Keratinocyte (primary cell): ENCODE measurements around the gene ACRBP. TPM values are rescaled to one million over a fixed set of nuclear protein-coding genes. Genes with fewer than 3 reads are reported as not detected.

Source experiments
- DNase-seq: peaks from one replicate; pipeline ENCODE4 v3.0.0-alpha.2; 2011; ENCODE audit warnings: low read depth, missing footprints, low spot score
- FAIRE-seq: peaks from 2 replicates; lab custom pipeline; 2011; peaks lifted over from hg19 to GRCh38; lab: Jason Lieb, UNC
- H2AFZ ChIP-seq: 2 replicates; pipeline ENCODE4 v1.6.0; 2012; ENCODE audit warnings: low read length, control low read depth, inconsistent platforms; ENCODE audit not compliant: control insufficient read depth
- H3K27ac ChIP-seq: 2 replicates; pipeline ENCODE4 v1.5.1; 2011; ENCODE audit warnings: low read length; ENCODE audit not compliant: control insufficient read depth, insufficient read depth
- H3K27me3 ChIP-seq: 3 replicates; pipeline ENCODE4 v1.6.0; 2011; ENCODE audit warnings: low read length; ENCODE audit not compliant: control insufficient read depth, insufficient read depth; ENCODE audit errors: extremely low read depth
- H3K36me3 ChIP-seq, 2 experiments: 2 replicates in 1 of 2; 3 replicates in 1 of 2; pipeline ENCODE4 v1.5.1; 2011; ENCODE audit warnings: low read length in 2 of 2, mild to moderate bottlenecking in 1 of 2; ENCODE audit not compliant: control insufficient read depth in 2 of 2, insufficient read depth in 2 of 2; ENCODE audit errors: extremely low read depth in 1 of 2
- H3K4me1 ChIP-seq: 3 replicates; pipeline ENCODE4 v1.5.1; 2011; ENCODE audit warnings: low read length; ENCODE audit not compliant: control insufficient read depth, insufficient read depth; ENCODE audit errors: extremely low read depth
- H3K4me2 ChIP-seq: 3 replicates; pipeline ENCODE4 v1.6.0; 2011; ENCODE audit warnings: low read depth, low read length; ENCODE audit not compliant: control insufficient read depth, insufficient read depth; ENCODE audit errors: extremely low read depth
- H3K4me3 ChIP-seq, 3 experiments: fragments of 200-600 bp in 1 of 3; sonication (generic) in 1 of 3; 2 replicates in 2 of 3; 3 replicates in 1 of 3; pipeline ENCODE4 v1.5.1; 2011 to 2016; ENCODE audit warnings: low read length in 3 of 3, mild to moderate bottlenecking in 3 of 3, control low read depth in 2 of 3, inconsistent platforms in 1 of 3, low read depth in 1 of 3, mixed read lengths in 1 of 3, mixed run types in 1 of 3, moderate library complexity in 1 of 3; ENCODE audit not compliant: control insufficient read depth in 2 of 3, insufficient read depth in 2 of 3; ENCODE audit errors: extremely low read depth in 1 of 3
- H3K79me2 ChIP-seq: 2 replicates; pipeline ENCODE4 v1.6.0; 2012; ENCODE audit warnings: low read length; ENCODE audit not compliant: control insufficient read depth, insufficient read depth
- H3K9ac ChIP-seq: 3 replicates; pipeline ENCODE4 v1.6.0; 2011; ENCODE audit warnings: low read length; ENCODE audit not compliant: control insufficient read depth, insufficient read depth; ENCODE audit errors: extremely low read depth
- H3K9me1 ChIP-seq: 3 replicates; pipeline ENCODE4 v1.6.0; 2011; ENCODE audit warnings: low read length; ENCODE audit not compliant: control insufficient read depth, insufficient read depth; ENCODE audit errors: extremely low read depth
- H3K9me3 ChIP-seq: 2 replicates; pipeline ENCODE4 v1.5.1; 2012; ENCODE audit warnings: low read depth, low read length; ENCODE audit not compliant: control insufficient read depth
- H4K20me1 ChIP-seq: 3 replicates; pipeline ENCODE4 v1.6.0; 2011; ENCODE audit warnings: low read length; ENCODE audit not compliant: control insufficient read depth, insufficient read depth; ENCODE audit errors: extremely low read depth
- CTCF ChIP-seq, 3 experiments: IDR thresholded peaks in 1 of 3; conservative IDR thresholded peaks in 1 of 3; optimal IDR thresholded peaks in 1 of 3; 2 replicates in 2 of 3; 3 replicates in 1 of 3; pipeline versions ENCODE3 to v1.5.1; 2011; ENCODE audit warnings: low read length in 3 of 3, mild to moderate bottlenecking in 3 of 3, moderate library complexity in 2 of 3, control low read depth in 1 of 3, inconsistent platforms in 1 of 3; ENCODE audit not compliant: insufficient read depth in 2 of 3; ENCODE audit errors: extremely low read depth in 1 of 3
- EZH2 ChIP-seq: IDR thresholded peaks from one replicate; pipeline ENCODE4 v1.6.1; 2012; ENCODE audit warnings: inconsistent platforms, mild to moderate bottlenecking, low read length, moderate library complexity
- dilution Hi-C: fragments of 300-500 bp; cut with MboI; formaldehyde crosslinking; loops from one replicate; pipeline ENCODE4 v1.7.0; 2020; ENCODE audit warnings: low sequenced_read_pairs; ENCODE audit not compliant: extremely low pct_ligation_motif_present
- polyA plus RNA-seq, 5 experiments: library from polyadenylated mRNA; depleted of rRNA in 3 of 5; stranded (reverse) in 3 of 5; stranded (forward) in 1 of 5; unstranded in 1 of 5; fragments of >200 nt; gene quantifications; 1 replicate in 1 of 5; 2 replicates in 3 of 5; 3 replicates in 1 of 5; pipeline versions ENCODE4 v1.2.1 to v1.2.3, GENCODE V29; 2011 to 2012; ENCODE audit warnings: missing spikeins in 2 of 5, low read depth in 1 of 5, low replicate concordance in 1 of 5

Gene ACRBP
- polyA plus RNA-seq, 1 donor (not counting 4 experiments of a cell fraction or from before 2014, with no cell fraction given), result 0.09 TPM

DNA sequence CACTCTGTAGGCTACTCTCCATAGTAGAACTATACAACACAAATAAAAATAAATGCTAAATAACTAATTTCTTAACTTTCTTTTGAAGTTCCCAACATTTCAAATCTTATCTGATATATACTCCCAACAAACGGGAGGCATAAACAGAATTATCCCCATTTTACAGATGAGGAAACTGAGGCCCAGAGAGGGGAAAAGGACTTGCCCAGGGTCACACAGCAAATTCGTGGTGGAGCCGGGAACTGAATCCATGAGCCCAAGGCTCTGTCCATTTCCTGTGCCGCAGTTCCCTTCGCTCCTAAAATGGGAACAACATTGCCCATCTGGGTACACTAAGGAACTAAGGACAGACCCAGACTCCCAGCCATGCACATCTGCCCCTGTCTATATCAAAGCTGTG lies 29.7 kb upstream of the ACRBP start:
- dilution Hi-C loops, result no loop called here
- Histone ChIP-seq H3K27me3 (no peaks in the 10 kb centered on the region), H2AFZ (no peak overlapping the region), H3K4me2 (no peak overlapping the region), H4K20me1 (no peaks in the 10 kb centered on the region), H3K36me3 (peaks cover 34 to 40% of the 10 kb centered on the region in 2 experiments), H3K27ac (no peak overlapping the region), H3K79me2 (peaks cover 29% of the 10 kb centered on the region), H3K9ac (no peak overlapping the region), H3K9me3 (no peaks in the 10 kb centered on the region), H3K4me3 (no peak overlapping the region), H3K9me1 (no peaks in the 10 kb centered on the region), H3K4me1 (no peaks in the 10 kb centered on the region)
- TF ChIP-seq CTCF (optimal IDR thresholded peaks at IDR 0.05 in 1 of 3, IDR thresholded peaks at IDR 0.05 in 1 of 3, conservative IDR thresholded peaks at IDR 0.05 in 1 of 3; ENCODE audit: extremely low read depth in 1 of 3, insufficient read depth in 2 of 3, low read length in 3 of 3), result no peak
- no peak for FAIRE-seq
- DNase-seq, result no peak

GRCh38 chr12:6672143-6672542 lies 24.9 kb upstream of the ACRBP start:
- dilution Hi-C loops, result no loop called here
- FAIRE-seq (no peak), DNase-seq (no peak)
- Histone ChIP-seq H3K9me3 (no peaks in the 10 kb centered on the region), H3K4me2 (no peak overlapping the region), H3K4me3 (no peak overlapping the region), H3K36me3 (peaks cover 43 to 47% of the 10 kb centered on the region in 2 experiments), H3K4me1 (no peaks in the 10 kb centered on the region), H3K9ac (no peak overlapping the region), H4K20me1 (no peaks in the 10 kb centered on the region), H3K27ac (no peak overlapping the region), H3K79me2 (no peaks in the 10 kb centered on the region), H3K27me3 (no peaks in the 10 kb centered on the region), H2AFZ (no peak overlapping the region), H3K9me1 (no peaks in the 10 kb centered on the region)
- TF ChIP-seq EZH2 (no peak), CTCF (optimal IDR thresholded peaks at IDR 0.05 in 1 of 3, IDR thresholded peaks at IDR 0.05 in 1 of 3, conservative IDR thresholded peaks at IDR 0.05 in 1 of 3; ENCODE audit: extremely low read depth in 1 of 3, insufficient read depth in 2 of 3, low read length in 3 of 3) (no peak)
